A673 (cell line): ENCODE results near the gene CYP4F12. TPM values are rescaled to one million over a fixed set of nuclear protein-coding genes. Genes with fewer than 3 reads are reported as not detected.
A peak's percentile ranks its signal among the peaks of the same experiment; 100 is the strongest.

Experiments
- BruUV-seq: library from RNA; stranded (reverse); fragments of 400-500 nt; replicated peaks from 2 replicates; lab custom pipeline; 2021; lab: Mats Ljungman, UMichigan
- CTCF ChIA-PET: fragments of 300-600 bp; sonication (Branson Sonifier 250); formaldehyde crosslinking; loops from one replicate; lab custom pipeline; 2022; ENCODE audit warnings: antibody characterized with exemption; lab: Charles Lee
- POLR2A ChIA-PET: fragments of 300-600 bp; sonication (Branson Sonifier 250); formaldehyde crosslinking; loops from one replicate; lab custom pipeline; 2022; ENCODE audit warnings: antibody characterized with exemption; ENCODE audit not compliant: low non-redundant PET; lab: Charles Lee
- DNase-seq: peaks from one replicate; pipeline ENCODE4 v3.0.0-alpha.2; 2015; ENCODE audit warnings: low spot score
- H3K27ac ChIP-seq: fragments of 200-600 bp; sonication (generic); 2 replicates; pipeline ENCODE4 v1.5.1; 2016; ENCODE audit warnings: mixed run types, low read depth, mild to moderate bottlenecking, mixed read lengths, antibody characterized with exemption, low read length; ENCODE audit not compliant: poor library complexity, severe bottlenecking
- H3K27me3 ChIP-seq: fragments of 200-600 bp; sonication (generic); replicated peaks from 2 replicates; pipeline ENCODE4 v1.6.1; 2017; ENCODE audit warnings: mixed run types, low read depth, mild to moderate bottlenecking, mixed read lengths, antibody characterized with exemption, low read length; ENCODE audit not compliant: insufficient read depth, poor library complexity
- H3K36me3 ChIP-seq: fragments of 200-600 bp; sonication (generic); 2 replicates; pipeline ENCODE4 v1.6.1; 2016; ENCODE audit warnings: mixed run types, mild to moderate bottlenecking, mixed read lengths, antibody characterized with exemption, low read length; ENCODE audit not compliant: insufficient read depth, poor library complexity, severe bottlenecking
- H3K4me1 ChIP-seq: fragments of 200-600 bp; sonication (generic); 2 replicates; pipeline ENCODE4 v1.6.1; 2017; ENCODE audit warnings: mixed run types, mild to moderate bottlenecking, mixed read lengths, antibody characterized with exemption, low read length; ENCODE audit not compliant: insufficient read depth, poor library complexity, severe bottlenecking
- H3K4me3 ChIP-seq: fragments of 200-600 bp; sonication (generic); 2 replicates; pipeline ENCODE4 v1.5.1; 2016; ENCODE audit warnings: low read depth, mixed run types, mild to moderate bottlenecking, mixed read lengths, low read length; ENCODE audit not compliant: poor library complexity, severe bottlenecking
- H3K9me3 ChIP-seq: fragments of 200-600 bp; sonication (generic); 2 replicates; pipeline ENCODE4 v1.6.1; 2016; ENCODE audit warnings: mixed run types, low read depth, mild to moderate bottlenecking, mixed read lengths, antibody characterized with exemption, low read length; ENCODE audit not compliant: poor library complexity, severe bottlenecking
- EZH2 ChIP-seq: fragments of 200-600 bp; sonication (generic); IDR thresholded peaks from 2 replicates; pipeline ENCODE4 v1.6.1; 2017; ENCODE audit warnings: borderline replicate concordance, low read depth, mild to moderate bottlenecking, mixed read lengths, antibody characterized with exemption, low read length; ENCODE audit not compliant: poor library complexity, severe bottlenecking
- intact Hi-C: fragments of 100-400 bp; cut with micrococcal nuclease; formaldehyde crosslinking; loops from one replicate; pipeline ENCODE4 v1.10.0; 2022; ENCODE audit not compliant: unreplicated experiment
- total RNA-seq: library from RNA; stranded (reverse); gene quantifications from 2 replicates; pipeline ENCODE4 v1.2.3, GENCODE V29; 2021
- TF ChIP-seq, protein P1 (sequence below): fragments of 300-800, 200-600 bp; sonication (generic); conservative IDR thresholded peaks from 2 replicates; pipeline ENCODE4 v1.5.1; 2017; ENCODE audit warnings: low read depth, mild to moderate bottlenecking, antibody characterized with exemption, low read length, moderate library complexity, mixed read lengths

CYP4F12 gene
- total RNA-seq, 1 experiment from 2014 or later = not detected

DNA sequence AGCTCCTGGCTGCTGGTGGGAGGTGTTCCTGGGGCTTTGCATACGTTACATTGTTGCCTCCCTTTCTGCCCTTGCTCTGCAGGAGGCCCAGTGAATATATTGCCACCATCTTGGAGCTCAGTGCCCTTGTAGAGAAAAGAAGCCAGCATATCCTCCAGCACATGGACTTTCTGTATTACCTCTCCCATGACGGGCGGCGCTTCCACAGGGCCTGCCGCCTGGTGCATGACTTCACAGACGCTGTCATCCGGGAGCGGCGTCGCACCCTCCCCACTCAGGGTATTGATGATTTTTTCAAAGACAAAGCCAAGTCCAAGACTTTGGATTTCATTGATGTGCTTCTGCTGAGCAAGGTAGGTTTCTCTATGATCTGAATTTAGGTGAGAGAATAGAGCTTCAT lies 10.5 kb downstream of the CYP4F12 start:
- TF ChIP-seq, protein P1, sequence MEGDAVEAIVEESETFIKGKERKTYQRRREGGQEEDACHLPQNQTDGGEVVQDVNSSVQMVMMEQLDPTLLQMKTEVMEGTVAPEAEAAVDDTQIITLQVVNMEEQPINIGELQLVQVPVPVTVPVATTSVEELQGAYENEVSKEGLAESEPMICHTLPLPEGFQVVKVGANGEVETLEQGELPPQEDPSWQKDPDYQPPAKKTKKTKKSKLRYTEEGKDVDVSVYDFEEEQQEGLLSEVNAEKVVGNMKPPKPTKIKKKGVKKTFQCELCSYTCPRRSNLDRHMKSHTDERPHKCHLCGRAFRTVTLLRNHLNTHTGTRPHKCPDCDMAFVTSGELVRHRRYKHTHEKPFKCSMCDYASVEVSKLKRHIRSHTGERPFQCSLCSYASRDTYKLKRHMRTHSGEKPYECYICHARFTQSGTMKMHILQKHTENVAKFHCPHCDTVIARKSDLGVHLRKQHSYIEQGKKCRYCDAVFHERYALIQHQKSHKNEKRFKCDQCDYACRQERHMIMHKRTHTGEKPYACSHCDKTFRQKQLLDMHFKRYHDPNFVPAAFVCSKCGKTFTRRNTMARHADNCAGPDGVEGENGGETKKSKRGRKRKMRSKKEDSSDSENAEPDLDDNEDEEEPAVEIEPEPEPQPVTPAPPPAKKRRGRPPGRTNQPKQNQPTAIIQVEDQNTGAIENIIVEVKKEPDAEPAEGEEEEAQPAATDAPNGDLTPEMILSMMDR = no peak
- CTCF ChIA-PET = no interaction called here
- Histone ChIP-seq H3K4me1 (no peaks in the 10 kb centered on the region), H3K36me3 (no peaks in the 10 kb centered on the region), H3K27ac (no peak overlapping the region), H3K27me3 (no peaks in the 10 kb centered on the region), H3K9me3 (no peaks in the 10 kb centered on the region), H3K4me3 (no peak overlapping the region)
- no TSS peak for BruUV-seq
- DNase-seq = no peak
- intact Hi-C loops = no loop called here
- POLR2A ChIA-PET = no interaction called here

DNA sequence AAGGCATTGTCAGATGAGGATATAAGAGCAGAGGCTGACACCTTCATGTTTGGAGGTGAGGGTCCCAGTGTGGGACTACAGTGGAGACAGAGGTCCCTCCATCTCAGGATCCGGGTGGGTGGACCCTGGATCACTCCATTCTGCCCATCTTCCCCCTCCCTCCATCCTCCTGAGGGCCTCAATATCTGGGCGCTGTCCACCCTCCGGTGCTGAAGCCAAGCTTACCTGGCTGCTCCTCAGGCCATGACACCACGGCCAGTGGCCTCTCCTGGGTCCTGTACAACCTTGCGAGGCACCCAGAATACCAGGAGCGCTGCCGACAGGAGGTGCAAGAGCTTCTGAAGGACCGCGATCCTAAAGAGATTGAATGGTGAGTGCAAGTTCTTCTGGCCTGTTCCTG lies 11.9 kb downstream of the CYP4F12 start:
- ChIA-PET POLR2A (no interaction called here), CTCF (no interaction called here)
- BruUV-seq = no TSS peak
- DNase-seq = no peak
- Histone ChIP-seq H3K4me3 (no peak overlapping the region), H3K36me3 (no peaks in the 10 kb centered on the region), H3K4me1 (no peaks in the 10 kb centered on the region), H3K9me3 (no peaks in the 10 kb centered on the region), H3K27me3 (no peaks in the 10 kb centered on the region), H3K27ac (no peak overlapping the region)
- TF ChIP-seq EZH2 = no peak
- TF ChIP-seq, protein P1 = no peak
- intact Hi-C loops = no loop called here

DNA sequence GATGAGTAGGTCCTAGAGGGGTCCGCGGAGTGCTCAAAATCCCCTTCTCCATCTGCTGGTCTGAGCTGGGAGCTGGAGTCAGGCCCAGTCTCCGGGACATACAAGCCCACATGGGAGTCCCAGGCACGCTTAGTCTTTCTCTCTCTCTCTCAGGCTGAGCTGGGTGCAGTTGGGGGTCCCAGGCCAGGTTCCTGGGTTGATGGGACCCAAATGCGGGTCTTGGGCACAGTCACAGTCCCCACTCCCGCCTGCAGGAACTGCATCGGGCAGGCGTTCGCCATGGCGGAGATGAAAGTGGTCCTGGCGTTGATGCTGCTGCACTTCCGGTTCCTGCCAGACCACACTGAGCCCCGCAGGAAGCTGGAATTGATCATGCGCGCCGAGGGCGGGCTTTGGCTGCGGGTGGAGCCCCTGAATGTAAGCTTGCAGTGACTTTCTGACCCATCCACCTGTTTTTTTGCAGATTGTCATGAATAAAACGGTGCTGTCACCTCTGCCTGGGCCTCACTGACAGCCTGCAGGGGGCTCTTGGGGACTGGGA lies 23.8 kb downstream of the CYP4F12 start:
- no peaks in the 10 kb centered on the region for H3K9me3 ChIP-seq
- no peak overlapping the region for H3K4me3 ChIP-seq
- TF ChIP-seq EZH2 = no peak
- TF ChIP-seq, protein P1 = no peak
- no peaks in the 10 kb centered on the region for H3K36me3 ChIP-seq
- POLR2A ChIA-PET = no interaction called here
- DNase-seq = peak; percentile 12
- CTCF ChIA-PET = no interaction called here
- intact Hi-C loops = no loop called here
- BruUV-seq = no TSS peak
- no peak overlapping the region for H3K27ac ChIP-seq
- H3K27me3 ChIP-seq = peaks cover 3% of the 10 kb centered on the region
- no peaks in the 10 kb centered on the region for H3K4me1 ChIP-seq
